EH (cell line): ENCODE measurements around the gene JAKMIP1.
"Not testable (repeated sequence)": the region's sequence is repeated elsewhere in the genome, so short reads cannot be mapped to it uniquely, and the experiment has no call there.

Experiments used
- DNase-seq: peaks from one replicate; pipeline ENCODE4 v3.0.0-alpha.2; 2015; ENCODE audit warnings: low read depth

The JAKMIP1 gene

GRCh38 chr4:6013564-6013963 is 186.8 kb downstream of the JAKMIP1 start:
- no peak for DNase-seq

GRCh38 chr4:6012200-6012599 is 188.1 kb downstream of the JAKMIP1 start:
- no peak for DNase-seq

- no peak for DNase-seq
Observed at GRCh38 chr4:6011686-6012085, 188.7 kb downstream of the JAKMIP1 start.

GRCh38 chr4:6011271-6011671 is 189.1 kb downstream of the JAKMIP1 start:
- DNase-seq = no peak

GRCh38 chr4:6010789-6011188 is 189.6 kb downstream of the JAKMIP1 start:
- DNase-seq = no peak

- DNase-seq = no peak
Observed at GRCh38 chr4:6009452-6009851, 190.9 kb downstream of the JAKMIP1 start.

GRCh38 chr4:6008766-6009385 is 191.5 kb downstream of the JAKMIP1 start:
- no peak for DNase-seq

GRCh38 chr4:6008092-6008551 is 192.2 kb downstream of the JAKMIP1 start:
- no peak for DNase-seq

- DNase-seq = no peak
Observed at GRCh38 chr4:6005175-6005574, 195.2 kb downstream of the JAKMIP1 start.

- DNase-seq = not testable (repeated sequence)
Observed at GRCh38 chr4:6003485-6003884, 196.9 kb downstream of the JAKMIP1 start.

- no peak for DNase-seq
Observed at GRCh38 chr4:6002926-6003325, 197.4 kb downstream of the JAKMIP1 start.

- DNase-seq = no peak
Observed at GRCh38 chr4:6002492-6002833, 197.9 kb downstream of the JAKMIP1 start.

GRCh38 chr4:6001680-6002491 is 198.5 kb downstream of the JAKMIP1 start:
- no peak for DNase-seq

GRCh38 chr4:5999830-6000365 is 200.5 kb downstream of the JAKMIP1 start:
- no peak for DNase-seq

GRCh38 chr4:5999356-5999755 is 201.0 kb downstream of the JAKMIP1 start:
- no peak for DNase-seq

- DNase-seq = peak; percentile 64
Observed at GRCh38 chr4:5998333-5998936, 201.9 kb downstream of the JAKMIP1 start.

- no peak for DNase-seq
Observed at GRCh38 chr4:5996641-5997040, 203.7 kb downstream of the JAKMIP1 start.

- no peak for DNase-seq
Observed at GRCh38 chr4:5995901-5996623, 204.3 kb downstream of the JAKMIP1 start.

- no peak for DNase-seq
Observed at GRCh38 chr4:5993876-5994811, 206.2 kb downstream of the JAKMIP1 start.

- DNase-seq = not testable (repeated sequence)
Observed at GRCh38 chr4:5993346-5993745, 207.0 kb downstream of the JAKMIP1 start.

- DNase-seq = no peak
Observed at GRCh38 chr4:5992828-5993321, 207.5 kb downstream of the JAKMIP1 start.
